GM21367 (cell line): ENCODE data around the gene TMEM132E.
"Not testable (repeated sequence)": the region's sequence is repeated elsewhere in the genome, so short reads cannot be mapped to it uniquely, and the experiment has no call there.

ENCODE experiments used
- ATAC-seq: cut with Tn5 transposase; IDR thresholded peaks from one replicate; pipeline ENCODE4 v1.9.1; 2021; ENCODE audit not compliant: unreplicated experiment

Gene TMEM132E, protein sequence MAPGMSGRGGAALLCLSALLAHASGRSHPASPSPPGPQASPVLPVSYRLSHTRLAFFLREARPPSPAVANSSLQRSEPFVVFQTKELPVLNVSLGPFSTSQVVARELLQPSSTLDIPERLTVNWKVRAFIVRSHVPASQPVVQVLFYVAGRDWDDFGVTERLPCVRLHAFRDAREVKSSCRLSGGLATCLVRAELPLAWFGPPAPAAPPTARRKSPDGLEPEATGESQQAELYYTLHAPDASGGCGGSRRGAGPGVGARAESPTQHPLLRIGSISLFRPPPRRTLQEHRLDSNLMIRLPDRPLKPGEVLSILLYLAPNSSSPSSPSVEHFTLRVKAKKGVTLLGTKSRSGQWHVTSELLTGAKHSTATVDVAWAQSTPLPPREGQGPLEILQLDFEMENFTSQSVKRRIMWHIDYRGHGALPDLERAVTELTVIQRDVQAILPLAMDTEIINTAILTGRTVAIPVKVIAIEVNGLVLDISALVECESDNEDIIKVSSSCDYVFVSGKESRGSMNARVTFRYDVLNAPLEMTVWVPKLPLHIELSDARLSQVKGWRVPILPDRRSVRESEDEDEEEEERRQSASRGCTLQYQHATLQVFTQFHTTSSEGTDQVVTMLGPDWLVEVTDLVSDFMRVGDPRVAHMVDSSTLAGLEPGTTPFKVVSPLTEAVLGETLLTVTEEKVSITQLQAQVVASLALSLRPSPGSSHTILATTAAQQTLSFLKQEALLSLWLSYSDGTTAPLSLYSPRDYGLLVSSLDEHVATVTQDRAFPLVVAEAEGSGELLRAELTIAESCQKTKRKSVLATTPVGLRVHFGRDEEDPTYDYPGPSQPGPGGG (N-terminal part only)

GRCh38 chr17:34579017-34579946 lies at the start of gene TMEM132E:
Gene TMEM132E, plus strand, starts transcription at chr17:34579582. Its CDS starts 1,495 bp downstream, at chr17:34581077.
- ATAC-seq, result no peak

GRCh38 chr17:34530918-34531317 lies 48.5 kb upstream of the TMEM132E start:
- no peak for ATAC-seq

DNA sequence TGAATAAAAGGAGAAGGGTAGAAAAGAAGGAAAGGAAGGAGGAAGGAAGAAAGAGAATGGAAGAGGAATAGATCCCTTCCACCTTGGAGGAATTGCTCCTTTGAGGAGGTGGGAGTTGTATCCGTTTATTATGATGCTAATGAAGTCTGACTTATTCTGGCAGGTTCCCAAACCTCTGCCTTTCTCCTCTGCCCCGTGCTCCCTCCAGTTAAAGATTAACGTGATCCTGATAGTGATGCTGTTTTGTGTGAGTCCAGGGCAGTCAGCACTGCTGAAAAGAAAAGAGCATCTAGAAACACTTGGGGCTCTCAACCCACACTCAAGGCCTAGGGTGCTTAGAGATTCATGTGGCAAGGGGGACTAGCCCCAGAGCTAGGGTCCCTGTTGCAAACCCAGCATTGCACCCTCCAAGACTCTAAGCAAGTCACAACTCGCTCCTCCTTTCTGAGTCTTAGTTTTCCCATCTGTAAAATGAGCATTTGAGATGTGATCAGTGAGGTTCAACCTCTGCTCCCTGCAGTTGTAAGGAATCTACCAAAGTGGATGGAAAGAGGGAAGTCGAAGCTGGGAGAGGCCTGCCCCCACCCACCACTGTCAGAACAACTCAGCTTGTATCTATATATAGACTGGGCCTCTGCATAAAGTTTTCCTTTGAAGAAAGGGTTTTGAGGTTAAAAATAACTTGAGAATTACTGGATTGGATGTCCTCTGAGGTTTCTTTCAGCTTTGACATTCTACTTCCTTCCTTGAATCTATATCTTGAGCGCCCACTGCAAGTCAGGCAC lies 46.9 kb upstream of the TMEM132E start:
- no peak for ATAC-seq

- ATAC-seq, result no peak
These were observed 45.4 kb upstream of the TMEM132E start for GRCh38 chr17:34533806-34534527.

- no peak for ATAC-seq
These were observed 41.9 kb upstream of the TMEM132E start for GRCh38 chr17:34537445-34537844.

DNA sequence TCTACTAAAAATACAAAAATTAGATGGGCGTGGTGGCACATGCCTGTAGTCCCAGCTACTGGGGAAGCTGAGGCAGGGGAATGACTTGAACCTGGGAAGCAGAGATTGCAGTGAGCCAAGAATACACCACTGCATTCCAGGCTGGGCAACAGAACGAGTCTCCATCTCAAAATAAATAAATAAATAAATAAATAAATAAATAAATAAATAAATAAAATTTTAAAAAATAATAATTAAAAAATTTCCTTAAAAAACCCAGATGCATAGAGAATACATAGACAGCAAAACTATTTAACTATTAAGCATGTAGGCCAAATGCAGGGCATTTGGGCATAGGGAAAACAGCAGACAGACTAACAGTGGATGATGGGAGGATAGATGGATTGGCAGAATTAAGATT lies 40.8 kb upstream of the TMEM132E start:
- not testable (repeated sequence) for ATAC-seq

DNA sequence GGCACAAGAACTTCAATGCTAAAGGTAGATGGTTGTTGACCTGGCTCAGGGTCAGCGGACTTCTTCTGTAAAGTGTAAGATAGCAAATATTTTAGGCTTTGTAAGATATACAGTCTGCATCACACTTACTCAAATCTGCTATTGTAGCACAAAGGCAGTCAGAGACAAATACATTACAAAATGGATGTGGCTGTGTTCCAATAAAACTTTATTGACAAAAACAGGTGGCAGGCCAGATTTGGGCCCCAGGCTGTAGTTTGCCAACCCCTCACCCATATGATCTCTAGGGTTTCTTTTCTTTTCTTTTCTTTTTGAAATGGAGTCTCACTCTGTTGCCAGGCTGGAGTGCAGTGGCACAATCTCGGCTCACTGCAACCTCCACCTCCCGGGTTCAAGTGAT lies 39.5 kb upstream of the TMEM132E start:
- ATAC-seq, result no peak

GRCh38 chr17:34542700-34543336 lies 36.6 kb upstream of the TMEM132E start:
- ATAC-seq, result no peak

GRCh38 chr17:34547453-34548063 lies 31.8 kb upstream of the TMEM132E start:
- no peak for ATAC-seq

GRCh38 chr17:34549966-34550365 lies 29.4 kb upstream of the TMEM132E start:
- ATAC-seq, result no peak

DNA sequence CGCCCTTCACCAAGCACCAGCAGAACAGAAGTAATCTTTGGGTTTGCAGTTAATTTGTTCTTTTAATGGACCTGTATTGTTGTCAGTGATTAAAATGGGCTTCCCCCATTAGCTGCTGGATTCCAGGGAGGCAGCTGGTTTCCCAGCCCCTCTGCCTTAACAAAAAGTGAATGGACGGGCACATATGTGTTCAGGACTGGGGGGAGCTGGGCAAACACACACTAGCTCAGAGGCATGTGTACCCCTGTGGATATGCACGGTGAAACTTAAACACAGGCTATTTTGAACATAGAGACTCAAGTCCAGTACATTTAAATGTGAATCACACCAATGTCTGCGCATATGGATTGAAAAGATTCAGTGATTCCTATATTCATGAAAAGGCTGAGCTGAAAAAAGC lies 25.5 kb upstream of the TMEM132E start:
- no peak for ATAC-seq

DNA sequence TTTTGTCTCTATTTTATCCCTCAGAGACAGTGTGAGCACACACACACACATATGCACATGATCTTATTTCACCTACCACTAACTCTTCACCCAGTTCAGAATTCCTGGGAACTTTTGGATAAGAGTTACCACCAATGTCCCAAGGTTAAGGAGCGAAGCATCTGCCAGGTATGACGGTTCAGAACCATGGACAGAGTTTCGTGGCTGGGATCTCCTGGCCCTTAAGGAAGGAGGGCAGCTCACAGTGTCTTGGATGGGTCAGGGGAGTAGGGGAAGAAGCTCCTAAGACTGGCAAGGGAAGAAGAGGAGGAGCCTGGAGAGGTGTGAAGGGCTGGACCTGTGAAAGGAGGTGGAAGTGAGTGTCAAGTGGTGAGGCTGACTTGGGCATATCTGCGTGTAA lies 23.0 kb upstream of the TMEM132E start:
- no peak for ATAC-seq

DNA sequence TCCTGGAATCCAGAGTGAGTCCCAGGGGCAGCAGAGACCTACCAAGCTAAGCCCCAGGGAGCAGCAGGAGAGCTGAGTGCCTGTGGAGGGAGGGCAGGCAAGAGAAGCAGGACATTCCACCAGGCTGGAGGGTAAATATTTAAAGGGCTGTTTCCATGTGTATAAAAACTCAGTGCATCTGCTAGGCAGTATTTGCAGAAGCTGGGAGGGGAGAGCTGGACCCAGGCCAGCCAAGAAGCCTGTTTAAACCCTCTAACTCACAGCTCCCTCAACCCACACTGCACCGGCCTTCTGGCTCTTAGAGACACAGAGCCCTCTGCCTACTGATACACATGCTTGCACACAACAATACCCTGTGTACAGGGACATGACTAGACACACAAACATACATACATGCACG lies 22.5 kb upstream of the TMEM132E start:
- ATAC-seq, result no peak

- ATAC-seq, result no peak
These were observed 18.1 kb upstream of the TMEM132E start for GRCh38 chr17:34561328-34561727.

DNA sequence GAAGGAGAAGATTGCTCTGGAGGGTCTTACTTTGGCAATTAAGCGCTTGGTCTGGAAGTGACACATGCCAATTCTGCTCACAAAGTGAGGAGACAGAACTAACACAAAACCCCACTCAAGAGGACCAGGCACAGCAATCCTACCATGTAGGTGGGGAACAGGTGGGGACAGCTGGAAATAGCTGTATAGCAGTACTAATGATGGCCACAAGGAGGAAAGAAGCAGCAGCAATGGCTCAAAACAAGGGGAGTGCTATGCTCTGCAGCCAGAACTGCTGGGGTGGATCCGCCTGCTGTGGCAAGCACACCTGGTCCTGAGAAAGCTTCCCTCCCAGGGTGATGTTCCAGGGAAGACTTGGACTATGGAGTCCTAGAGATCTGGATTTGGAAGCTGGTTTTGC lies 17.0 kb upstream of the TMEM132E start:
- ATAC-seq, result no peak

DNA sequence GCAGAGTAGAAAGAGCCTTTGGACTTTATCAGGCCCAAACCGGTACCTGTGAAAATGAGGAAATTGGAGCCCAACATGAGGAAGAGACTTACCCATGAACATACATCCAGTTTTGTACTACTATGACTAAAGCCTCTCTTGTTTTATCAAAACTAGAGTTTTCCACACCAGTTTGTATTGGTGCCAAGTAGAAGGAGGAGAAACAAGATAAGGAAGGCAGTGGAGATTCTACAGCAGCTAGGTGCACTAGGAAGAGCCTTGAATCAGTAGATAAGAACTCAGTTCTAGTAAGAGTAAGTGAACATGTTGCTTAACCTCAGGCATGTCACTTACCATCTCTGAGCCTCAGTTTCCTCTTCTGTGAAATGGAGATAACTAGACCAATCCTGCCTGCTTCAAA lies 13.7 kb upstream of the TMEM132E start:
- ATAC-seq, result no peak

DNA sequence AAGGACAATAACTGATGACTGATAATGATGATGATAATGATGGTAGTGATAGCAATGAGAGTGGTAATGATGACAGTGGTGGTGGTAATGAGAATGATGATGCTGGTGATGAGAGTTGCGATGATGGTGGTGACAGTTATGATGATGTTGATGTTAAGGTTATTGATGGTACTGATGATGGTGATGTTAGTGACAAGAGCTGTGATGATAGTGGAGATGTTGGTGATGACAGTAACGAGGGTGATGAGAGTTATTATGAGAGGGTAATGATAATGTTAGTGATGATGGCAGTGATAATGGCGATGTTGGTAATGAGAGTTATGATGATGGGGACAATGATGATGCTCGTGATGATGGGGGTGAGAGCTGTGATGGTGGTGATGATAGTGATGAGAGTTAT lies 13.2 kb upstream of the TMEM132E start:
- ATAC-seq, result no peak

GRCh38 chr17:34566873-34567272 lies 12.5 kb upstream of the TMEM132E start:
- ATAC-seq, result no peak
